HG03159 (cell line): ENCODE results near the gene ADISSP.

ENCODE experiments used
- ATAC-seq: cut with Tn5 transposase; IDR thresholded peaks from one replicate; pipeline ENCODE4 v1.9.1; 2021; ENCODE audit warnings: mild to moderate bottlenecking, moderate library complexity; ENCODE audit not compliant: unreplicated experiment

The ADISSP gene

DNA sequence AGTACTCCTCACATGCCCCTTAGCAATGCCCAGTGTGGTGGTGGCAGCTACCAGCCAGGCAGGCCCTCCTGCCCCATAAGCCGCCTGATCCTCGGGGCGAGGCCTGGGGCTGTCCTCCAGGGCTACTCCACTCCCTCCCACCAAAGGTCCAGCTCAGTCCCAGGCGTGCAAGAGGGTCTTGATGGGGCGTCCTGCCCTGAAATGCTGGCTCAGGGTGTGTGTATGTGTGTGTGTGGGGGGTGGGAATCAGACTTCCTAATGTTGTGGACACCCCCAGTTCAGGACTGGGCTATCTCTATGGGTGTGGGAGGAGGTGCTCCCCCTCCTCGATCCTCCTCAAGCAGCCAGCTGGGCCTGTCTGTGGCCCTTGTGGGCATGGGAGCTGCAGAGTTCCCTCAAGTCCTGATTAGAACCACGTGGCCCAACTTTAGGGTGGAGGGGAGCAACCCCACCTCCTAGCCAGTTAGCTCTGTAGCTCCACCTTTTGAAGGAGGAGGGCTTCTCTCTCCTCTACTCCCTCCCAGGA lies 27.6 kb downstream of the ADISSP start:
- no peak for ATAC-seq

GRCh38 chr20:3739054-3739925 lies 28.3 kb downstream of the ADISSP start:
- ATAC-seq: no peak

DNA sequence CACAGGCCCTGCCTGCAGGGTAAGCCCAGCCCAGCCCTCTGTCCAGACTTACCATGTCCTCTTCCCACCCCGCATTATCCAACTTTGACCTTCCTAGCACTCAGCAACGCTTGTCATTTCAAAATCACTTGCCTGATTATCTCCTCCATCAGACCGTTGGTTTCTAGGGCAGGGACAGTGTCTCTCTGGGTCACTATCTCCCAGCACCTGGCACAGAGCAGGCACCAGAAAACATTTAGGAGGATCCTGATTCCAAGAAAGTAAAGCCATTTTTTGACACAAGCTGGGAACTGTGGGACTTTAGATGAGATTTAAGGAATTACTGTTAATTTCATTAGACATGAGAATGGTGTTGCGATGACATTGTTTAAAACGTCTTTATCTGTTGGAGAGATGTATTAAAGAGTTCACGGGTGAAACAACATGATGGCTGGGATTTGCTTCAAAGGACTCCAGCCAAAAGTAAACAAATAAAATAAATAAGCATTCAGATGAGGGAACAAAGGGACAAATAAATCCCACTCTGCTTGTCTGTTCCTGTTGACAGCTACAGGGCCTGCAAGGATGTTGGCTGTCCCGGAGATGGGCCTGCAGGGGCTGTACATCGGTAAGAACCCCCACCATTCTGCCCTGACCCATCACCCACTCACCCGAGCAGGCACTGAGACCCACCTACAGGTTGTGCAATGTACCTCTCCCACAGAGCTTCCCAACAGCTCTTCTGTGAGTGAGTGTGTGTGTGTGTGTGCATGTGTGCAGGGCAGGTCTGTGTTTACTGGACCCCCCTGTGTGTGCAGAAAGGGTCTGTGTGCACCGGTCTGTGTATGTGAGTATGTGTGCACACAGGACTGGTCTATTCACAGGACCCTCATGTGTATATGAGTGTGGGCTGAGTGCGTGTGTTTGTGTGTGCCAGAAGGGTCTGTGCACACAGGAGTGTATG lies 29.2 kb downstream of the ADISSP start:
- ATAC-seq: no peak

- no peak for ATAC-seq
Observed at GRCh38 chr20:3735768-3736167, 31.8 kb downstream of the ADISSP start.

DNA sequence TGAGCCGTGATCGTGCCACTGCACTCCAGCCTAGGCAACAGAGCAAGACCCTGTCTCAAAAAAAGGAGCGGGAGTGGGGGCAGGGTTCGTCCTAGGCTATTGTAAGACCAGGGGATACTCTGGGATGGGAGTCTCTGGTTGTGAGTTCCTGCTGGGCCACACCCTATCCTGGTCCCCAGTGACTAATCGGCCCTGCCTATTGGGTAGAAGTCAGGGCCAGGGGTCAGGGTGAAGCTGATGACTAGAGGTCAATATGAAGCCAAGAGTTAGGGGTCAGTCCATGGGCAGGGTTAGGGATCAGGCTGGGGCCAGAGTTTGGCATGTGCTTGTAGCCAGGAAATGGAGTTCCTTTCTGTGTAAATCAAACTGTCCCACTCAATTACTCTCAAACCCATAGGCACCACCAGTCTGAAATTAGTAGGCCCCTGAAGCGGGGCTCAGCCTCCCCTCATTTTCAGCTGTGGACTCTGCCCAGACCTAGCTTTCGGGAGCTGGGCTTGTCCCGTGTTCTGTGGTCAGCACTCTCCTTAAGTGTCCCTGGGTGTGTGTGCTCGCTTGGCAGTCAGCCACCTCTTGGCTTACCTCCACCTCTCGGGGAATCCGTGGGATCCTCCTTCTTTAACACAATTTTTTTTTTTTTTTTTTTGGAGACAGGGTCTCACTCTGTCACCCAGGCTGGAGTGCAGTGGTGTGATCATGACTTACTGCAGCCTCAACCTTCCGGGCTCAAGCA lies 33.3 kb downstream of the ADISSP start:
- no peak for ATAC-seq

GRCh38 chr20:3733119-3733995 lies 34.2 kb downstream of the ADISSP start:
- ATAC-seq: no peak

DNA sequence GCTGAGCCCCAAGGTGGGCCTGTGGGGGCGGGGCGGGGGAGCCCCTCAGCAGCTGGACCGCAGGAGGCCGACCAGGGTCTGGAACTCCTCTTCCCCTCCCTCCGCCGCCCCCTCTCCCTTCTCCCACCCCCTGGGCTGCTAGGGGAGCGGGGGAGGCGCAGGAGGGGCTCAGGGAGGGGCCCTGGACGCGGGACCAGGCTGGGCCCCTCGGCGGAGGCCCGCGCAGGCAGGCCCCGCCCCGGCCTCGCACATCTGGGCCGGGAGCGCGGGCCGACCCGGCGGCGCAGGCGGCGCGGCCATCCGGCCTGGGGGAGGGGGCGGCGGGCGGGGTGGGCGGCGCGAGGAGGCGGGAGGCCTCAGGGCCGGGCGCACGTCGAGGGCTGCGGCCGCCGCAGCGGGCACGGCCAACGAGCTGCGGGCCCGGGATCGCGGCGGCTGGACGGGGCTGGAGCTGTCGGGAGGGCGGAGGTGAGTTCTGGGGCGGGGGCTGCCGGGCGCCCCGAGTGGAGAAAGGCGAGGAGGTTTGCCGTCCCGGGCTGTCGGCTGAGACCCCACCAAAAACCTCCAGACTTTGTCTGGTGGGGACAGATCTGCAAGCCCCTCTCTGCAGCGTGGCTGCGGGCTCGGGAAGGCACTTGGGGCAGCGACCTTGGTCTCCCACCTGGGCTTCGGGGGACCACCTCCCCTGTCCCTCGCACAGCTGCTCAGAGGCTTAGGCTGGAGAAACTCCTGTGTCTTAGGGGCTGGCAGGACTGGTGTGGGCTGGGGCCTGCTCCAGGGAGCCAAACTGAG lies 35.0 kb downstream of the ADISSP start, which contains the start of gene HSPA12B:
Gene HSPA12B, plus strand, starts transcription at position 359 of the 792 bp plus-strand sequence. CDS start 5,990 bp downstream, outside the sequence.
- no peak for ATAC-seq

DNA sequence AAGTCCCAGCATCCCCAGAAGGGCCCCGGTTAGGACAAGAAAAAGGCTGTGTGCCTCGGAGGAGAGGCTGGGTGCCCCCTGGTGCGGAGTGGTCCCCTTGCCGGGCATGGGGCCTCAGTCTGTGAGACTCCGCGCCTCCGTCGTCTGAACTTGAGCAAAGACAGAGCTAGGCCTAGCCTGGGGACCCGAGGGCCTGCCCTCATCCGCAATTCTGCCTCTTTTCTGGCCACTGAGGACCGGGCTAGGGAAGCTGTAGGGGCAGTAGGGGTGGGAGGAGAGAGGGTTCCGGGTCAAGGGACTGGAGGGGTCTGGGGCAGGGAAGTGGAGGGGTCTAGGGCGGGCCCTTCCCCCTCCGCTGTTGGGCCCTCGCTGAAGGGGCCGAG lies 35.6 kb downstream of the ADISSP start:
- ATAC-seq: no peak

DNA sequence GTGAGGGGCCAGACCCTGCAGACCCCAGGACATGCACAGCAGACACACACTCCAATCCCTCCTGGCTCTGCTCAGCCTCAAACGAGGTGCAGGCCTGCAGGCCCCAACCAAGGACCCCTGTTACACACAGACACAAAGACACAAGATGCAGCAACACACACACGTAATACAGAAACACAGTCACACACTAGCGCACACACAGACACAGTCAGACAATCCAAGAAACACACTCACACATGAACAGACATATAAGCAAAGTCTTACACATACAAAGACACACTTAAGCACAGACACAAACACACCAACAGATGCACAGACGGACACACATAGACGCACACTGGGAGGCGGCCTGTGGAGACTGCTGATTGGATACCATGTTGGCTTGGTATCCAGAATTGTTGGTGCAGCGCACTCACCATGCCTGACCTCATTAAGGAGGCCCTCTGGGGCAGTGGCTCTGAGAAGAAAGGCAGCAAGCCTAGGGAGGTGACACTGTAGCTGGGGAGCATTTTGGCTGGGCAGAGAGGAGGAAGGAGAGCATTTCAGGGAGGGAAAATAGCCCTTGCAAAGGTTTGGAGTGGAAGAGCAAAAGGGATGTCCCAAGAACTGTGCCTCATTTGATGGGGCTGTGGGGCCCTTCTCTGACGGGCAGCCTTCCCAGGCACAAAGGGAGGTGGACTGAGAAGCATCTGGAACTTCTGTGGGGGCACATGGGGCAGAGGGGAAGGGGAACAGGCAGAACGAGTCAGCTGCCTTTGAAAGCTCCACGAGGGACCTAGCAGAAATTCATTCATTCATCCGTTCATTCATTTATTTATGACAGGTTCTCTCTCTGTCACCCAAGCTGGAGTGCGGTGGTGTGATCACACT lies 36.5 kb downstream of the ADISSP start:
- no peak for ATAC-seq

- ATAC-seq: no peak
Observed at GRCh38 chr20:3729811-3730540, 37.6 kb downstream of the ADISSP start.

- no peak for ATAC-seq
Observed at GRCh38 chr20:3729378-3729777, 38.2 kb downstream of the ADISSP start.

DNA sequence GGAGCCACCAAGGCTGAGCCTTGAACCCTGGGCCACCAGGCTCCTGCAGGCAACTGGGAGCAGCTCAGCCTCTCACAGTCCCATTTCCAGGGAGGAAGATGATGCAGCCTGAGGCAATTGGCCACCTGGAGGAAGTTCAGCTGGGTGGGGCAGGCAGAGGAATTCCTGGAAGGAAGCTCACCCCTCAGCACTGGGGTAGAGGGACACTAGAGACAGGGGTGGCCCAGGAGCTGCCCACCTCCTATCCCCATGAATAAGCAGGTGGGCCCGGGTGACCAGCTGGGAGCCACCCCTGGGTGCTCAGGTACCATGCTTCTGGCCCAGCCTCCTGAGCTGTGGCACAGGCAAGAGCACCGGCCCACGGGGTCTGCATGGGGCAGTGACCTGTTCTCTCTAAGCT lies 38.7 kb downstream of the ADISSP start:
- no peak for ATAC-seq

DNA sequence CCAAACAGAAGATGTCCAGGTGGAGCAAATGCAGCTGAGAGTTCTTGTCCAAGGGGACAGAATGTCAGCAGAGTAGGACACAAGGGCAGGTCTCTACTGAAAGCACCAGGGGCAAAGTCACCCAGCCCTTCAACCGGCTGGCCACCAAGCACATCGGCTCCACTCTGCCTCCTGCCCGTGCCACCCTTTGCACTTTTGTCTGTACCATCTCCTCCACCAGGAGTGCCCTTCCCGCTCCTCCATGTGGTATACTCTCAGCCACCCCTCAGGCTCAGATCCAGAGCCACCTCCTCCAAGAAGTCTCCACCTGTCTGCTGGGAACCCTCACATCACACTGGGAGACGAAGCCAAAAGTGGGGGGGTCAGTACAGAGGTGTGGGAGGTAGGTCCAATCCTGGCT lies 39.2 kb downstream of the ADISSP start:
- no peak for ATAC-seq

DNA sequence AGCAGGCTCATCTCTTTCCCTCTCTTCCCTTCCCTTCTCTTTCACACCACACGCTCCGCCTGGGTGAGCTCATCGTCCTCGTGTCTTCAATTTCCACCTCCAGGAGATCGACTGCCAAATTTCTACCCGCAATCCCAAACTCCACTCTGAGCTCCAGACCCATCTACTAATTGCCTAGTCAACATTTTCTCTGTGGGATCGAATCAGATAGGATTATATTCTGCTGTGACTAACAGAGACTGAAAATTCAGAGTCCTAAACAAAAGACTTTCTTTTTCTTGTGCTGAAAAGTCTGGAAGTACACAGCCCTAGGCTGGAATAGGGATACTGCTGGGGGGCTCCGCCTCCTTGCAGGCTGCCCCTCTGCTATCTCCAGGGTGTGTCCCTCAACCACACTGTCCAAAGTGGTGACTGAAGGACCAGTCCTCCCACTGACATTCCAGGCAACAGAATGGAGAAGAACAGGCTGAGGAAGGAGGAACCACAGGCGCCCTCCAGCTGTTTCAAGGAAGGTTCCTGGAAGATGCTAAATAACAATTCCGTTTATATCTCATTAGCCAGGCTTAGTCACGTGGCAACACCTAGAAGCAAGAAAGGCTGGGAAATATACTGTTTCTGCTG lies 40.0 kb downstream of the ADISSP start:
- ATAC-seq: no peak

- ATAC-seq: no peak
Observed at GRCh38 chr20:3724356-3724755, 43.2 kb downstream of the ADISSP start.

DNA sequence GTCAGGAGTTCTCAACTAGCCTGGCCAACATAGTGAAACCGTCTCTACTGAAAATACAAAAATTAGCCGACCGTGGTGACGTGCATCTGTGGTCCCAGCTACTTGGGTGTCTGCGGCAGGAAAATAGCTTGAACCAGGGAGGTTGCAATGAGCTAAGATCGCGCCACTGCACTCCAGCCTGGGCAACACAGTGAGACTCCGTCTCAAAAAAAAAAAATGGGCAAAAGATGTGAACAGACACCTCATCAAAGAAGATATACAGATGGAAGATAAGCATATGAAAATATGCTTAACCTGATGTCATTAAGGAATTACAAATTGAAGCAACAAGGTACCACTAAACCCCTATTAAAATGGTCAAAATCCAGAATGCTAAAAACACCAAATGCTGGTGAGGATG lies 44.3 kb downstream of the ADISSP start:
- no peak for ATAC-seq

- no peak for ATAC-seq
Observed at GRCh38 chr20:3721912-3722311, 45.6 kb downstream of the ADISSP start.
